ENCODE measurements around the gene C7orf33.
"Not testable (repeated sequence)": the region's sequence is repeated elsewhere in the genome, so short reads cannot be mapped to it uniquely, and the experiment has no call there.

The C7orf33 gene

GRCh38 chr7:148580446-148580845, 10.1 kb upstream of the C7orf33 start:
- DNase-seq (ENCODE audit: low read depth in 2 of 2), result no peak

DNA sequence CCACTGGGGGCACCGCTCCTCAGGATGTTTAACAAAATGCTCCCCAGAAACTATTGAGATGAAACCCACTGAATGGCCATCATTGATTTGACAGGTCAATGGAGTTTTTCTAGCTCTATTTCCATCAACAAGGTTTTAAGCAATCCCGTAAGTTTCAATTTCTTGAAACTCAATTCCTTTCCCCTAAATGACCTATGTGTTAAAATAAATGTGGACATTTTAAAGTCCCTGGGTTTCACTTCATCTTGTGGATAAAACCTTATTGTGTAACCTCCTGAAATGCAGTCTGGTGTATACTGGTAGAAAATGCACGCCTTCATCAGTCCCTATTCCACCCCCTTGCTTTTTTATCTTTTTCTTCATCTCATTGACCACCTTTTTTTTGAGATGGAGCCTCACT, 8.9 kb upstream of the C7orf33 start:
- no peak for DNase-seq (ENCODE audit: low read depth in 2 of 2)

- DNase-seq (ENCODE audit: low read depth in 2 of 2), result no peak
Observed at GRCh38 chr7:148584154-148584827, 6.3 kb upstream of the C7orf33 start.

DNA sequence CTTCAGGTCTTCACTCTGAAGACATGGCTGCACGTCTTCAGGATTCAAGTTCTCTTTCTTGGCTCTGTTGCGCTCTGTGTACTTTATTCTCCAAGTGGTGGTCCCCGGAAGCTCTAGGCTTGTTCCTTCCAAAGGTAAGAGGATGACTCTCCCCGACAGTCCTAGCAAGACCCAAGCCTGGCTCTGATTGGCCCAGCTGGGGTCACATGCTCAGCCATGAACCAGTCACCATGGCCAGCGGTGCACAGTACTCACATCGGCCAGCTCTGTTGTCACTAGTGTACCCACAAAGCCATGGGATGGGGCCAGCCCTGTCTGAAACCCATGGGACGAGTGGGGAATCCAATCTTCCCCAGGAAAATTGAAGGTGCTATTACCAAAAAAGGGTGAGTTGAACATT, 5.2 kb upstream of the C7orf33 start:
- no peak for DNase-seq (ENCODE audit: low read depth in 2 of 2)

DNA sequence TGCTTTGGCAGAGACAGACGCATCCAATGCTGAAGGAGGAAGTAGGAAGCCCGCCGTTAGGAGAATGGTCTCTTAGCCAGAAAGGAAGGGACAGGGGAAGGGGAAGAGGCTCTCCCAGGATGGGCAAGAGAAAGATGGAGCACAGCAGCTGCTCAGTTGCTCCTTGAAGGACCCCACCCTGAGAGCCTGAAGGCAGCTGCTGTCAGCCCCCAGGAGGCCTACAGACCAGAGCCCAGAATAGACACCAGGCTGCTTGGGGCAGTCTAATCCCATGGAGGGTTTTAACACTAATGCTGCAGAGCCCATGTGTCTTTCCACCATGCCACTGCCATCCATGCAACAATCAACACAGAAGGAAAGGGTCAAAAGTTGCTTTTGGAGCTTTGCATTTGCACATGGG, 3.5 kb upstream of the C7orf33 start:
- no peak for DNase-seq (ENCODE audit: low read depth in 2 of 2)

GRCh38 chr7:148588168-148588567, 2.4 kb upstream of the C7orf33 start:
- DNase-seq (ENCODE audit: low read depth in 2 of 2), result no peak

- no peak for DNase-seq (ENCODE audit: low read depth in 2 of 2)
Observed at GRCh38 chr7:148588670-148589131, 1.9 kb upstream of the C7orf33 start.

DNA sequence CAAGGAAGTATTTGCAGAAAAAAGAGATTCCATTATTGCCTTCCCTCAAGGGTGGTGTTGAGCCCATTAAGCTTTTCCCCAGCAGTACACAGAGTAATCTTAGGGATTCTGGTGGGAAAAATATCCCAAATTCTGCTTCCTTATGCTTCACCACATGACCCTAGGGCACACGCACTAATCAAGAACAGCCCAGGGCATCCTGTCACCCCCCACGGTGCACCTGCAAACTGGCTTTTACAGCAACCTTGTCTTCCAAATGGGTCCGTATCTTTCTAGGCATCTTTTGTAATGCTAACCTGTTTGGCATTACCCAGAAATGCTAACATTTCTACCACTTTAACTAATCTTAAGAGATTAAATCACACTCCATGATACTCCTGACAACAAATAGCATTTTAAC, 926 bp upstream of the C7orf33 start:
- no peak for DNase-seq (ENCODE audit: low read depth in 2 of 2)

DNA sequence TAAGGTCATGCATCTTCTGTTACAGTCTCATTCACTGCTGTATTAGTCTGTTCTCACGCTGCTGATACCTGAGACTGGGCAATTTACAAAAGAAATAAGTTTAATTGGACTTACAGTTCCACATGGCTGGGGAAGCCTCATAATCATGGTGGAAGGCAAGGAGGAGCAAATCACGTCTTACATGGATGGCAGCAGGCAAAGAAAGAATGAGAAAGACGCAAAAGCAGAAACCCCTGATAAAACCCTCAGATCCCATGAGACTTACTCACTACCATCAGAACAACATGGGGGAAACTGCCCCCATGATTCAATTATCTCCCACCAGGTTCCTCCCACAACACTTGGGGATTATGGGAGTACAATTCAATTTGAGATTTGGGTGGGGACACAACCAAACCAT, 5.8 kb downstream of the C7orf33 start:
- not testable (repeated sequence) for DNase-seq (ENCODE audit: low read depth in 2 of 2)

GRCh38 chr7:148598351-148598750, 7.8 kb downstream of the C7orf33 start:
- no peak for DNase-seq (ENCODE audit: low read depth in 2 of 2)

- no peak for DNase-seq (ENCODE audit: low read depth in 2 of 2)
Observed at GRCh38 chr7:148605350-148605749, 14.8 kb downstream of the C7orf33 start.

DNA sequence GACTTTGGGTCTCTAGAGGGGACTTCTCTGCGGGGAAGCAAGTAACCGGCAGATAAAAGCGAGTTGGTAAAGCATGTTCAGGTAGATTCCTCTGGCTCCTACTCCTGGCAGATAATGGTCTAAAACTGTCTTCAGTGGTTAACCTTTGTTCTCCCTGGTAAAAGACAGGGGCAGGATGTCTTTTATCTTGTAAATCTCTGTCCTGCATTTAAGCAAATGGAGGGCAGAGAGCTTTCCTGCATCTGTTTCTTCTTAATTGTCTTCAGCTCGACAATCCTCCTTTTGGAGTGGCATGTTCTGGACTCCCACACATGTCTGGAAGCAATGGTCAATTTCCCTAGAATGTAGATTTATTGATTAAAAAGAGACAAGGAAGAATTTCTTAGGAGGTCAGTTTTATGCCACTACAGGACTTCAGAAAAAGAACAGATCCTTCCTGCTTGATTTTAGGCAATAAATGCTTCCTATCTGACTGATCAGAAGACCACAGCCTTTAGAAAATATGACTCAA, 16.6 kb downstream of the C7orf33 start:
- no peak for DNase-seq (ENCODE audit: low read depth in 2 of 2)

GRCh38 chr7:148609045-148609725, 18.6 kb downstream of the C7orf33 start:
- no peak for DNase-seq (ENCODE audit: low read depth in 2 of 2)

- no peak for DNase-seq (ENCODE audit: low read depth in 2 of 2)
Observed at GRCh38 chr7:148611692-148612091, 21.1 kb downstream of the C7orf33 start.

GRCh38 chr7:148615085-148615730, 24.6 kb downstream of the C7orf33 start:
- DNase-seq (ENCODE audit: low read depth in 2 of 2), result no peak

DNA sequence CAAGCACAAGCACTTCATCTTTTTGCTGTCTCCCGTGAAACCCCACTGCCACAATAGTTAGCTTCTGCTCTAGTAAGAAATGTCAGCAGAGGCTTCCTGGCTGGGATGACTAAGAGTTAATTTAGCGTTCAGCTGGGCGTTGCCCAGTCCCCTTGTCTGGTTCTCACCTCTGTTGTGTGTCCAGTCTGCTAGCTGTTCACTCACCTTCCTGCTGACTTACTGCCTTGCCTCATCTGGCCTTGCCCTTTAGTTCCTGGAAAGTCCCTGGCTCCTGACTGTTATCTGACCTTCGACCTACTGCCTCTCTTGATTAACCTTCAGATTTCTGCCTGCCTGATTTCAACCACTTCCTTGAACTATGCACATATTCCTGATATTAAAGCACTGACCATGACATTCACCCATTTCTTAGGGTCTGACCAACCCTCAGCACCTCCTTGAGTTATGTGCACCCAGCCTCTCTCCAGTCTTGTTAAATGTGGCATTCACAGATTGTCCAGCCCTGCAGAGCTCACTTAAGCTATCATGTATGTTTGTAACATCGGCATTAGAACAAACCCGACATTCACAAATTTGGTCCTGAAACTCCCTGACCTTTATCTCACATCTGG, 30.3 kb downstream of the C7orf33 start:
- no peak for DNase-seq (ENCODE audit: low read depth in 2 of 2)

DNA sequence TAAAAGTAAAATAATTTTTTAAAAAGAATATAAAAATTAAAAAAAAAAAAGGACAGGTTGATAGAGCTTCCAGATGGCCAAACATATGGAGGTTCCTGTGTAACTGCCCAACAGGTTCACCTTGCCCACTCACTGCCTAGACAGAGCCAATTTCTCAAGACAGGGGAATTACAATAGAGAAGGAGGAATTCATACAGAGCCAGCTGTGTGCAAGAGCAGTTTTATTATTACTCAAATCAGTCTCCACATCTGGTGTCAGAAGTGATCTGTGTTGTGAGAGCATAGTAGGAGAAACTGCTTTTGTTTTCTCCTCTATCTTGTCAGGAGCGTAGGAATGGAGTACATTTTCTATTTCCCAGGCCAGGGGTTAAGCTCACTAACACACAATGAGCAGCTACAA, 31.0 kb downstream of the C7orf33 start:
- no peak for DNase-seq (ENCODE audit: low read depth in 2 of 2)

DNA sequence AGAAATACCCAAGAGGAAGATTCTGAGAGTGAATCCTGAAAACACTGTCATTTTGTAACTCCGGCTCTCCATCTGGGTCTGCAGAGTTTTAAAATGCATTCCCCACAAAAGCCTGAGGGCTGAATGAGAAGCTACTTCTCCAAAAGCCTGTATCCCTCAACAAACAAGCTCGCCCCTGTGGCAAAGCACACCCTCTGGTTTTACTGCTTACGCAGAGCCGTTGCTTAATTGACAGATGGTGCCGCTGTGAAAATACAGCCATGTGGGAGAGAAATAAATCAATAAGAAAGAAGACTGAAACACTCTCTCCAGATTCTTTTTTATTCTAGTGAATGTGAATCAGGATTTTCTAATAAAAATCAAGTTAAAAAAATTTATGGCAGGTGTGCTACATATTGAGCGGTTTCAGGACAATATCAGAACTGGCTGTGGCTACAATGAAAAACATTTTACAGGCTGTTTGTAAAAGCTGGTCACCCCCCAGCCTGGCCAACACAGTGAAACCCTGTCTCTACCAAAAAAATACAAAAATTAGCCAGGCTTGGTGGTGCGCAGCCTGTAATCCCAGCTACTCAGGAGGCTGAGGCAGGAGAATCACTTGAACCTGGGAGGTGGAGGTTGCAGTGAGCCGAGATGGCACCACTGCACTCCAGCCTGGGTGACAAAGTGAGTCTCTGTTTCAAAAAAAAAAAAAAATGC, 32.5 kb downstream of the C7orf33 start:
- no peak for DNase-seq (ENCODE audit: low read depth in 2 of 2)

DNA sequence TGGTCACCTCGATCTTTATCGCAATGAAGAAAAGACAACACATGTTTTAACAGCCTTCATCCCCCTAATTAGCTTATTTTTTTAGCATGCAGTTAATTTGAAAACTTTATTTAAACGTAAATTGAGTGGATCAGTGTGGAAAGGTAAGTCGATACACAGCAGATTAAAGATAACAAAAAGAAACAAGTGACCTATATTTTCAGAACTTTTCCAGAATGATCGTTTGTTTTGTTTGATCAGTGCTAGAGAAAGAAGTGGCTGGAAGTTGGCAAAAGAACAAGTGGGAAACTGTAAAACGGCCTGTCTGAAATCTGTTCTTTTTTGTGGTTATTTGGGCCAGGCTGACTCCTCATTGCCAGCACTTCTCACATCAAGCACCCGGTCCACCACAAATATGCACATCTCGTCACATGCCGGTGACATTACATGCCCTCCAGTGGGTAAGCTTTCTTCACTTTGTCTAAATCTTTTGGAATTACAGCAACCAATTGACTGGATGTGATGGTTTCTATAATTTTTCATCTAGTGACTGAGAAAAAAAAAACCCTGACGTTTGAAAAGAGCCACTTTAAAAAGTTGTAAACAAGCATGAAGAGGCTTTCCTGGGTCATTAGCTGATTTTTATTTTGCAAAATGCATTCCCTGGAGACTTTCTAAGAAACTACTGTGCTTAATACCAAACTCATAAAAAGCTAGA, 33.2 kb downstream of the C7orf33 start:
- no peak for DNase-seq (ENCODE audit: low read depth in 2 of 2)

- DNase-seq (ENCODE audit: low read depth in 2 of 2), result no peak
Observed at GRCh38 chr7:148624735-148625134, 34.2 kb downstream of the C7orf33 start.

DNA sequence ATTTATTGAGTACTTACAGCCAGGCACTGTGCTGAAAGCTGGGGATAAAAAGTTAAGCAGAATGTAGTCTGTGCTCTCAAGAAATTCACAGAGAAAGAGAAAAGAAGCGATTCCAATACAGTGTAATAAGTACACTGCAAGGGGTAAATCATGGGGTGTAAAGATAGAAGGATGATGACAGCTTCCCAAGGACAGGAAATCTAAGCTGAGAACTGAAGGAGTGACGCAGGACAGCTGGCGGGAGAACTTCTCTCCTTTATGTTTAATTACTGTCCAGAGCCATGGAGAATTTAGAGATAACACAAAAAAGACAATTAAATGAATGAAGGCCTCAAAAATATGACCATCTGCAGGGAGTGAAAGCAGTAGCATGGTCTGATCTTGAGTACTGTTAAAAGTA, 34.8 kb downstream of the C7orf33 start:
- DNase-seq (ENCODE audit: low read depth in 2 of 2), result no peak

Measured in stimulated activated CD8-positive, alpha-beta memory T cell treated with anti-CD3 and anti-CD28 coated beads, Interleukin-15, amount 100 ng/mL, for 4 hours (primary cell).